ENCODE data around the gene CDCA4. TPM values are rescaled to one million over a fixed set of nuclear protein-coding genes. Genes with fewer than 3 reads are reported as not detected.

The CDCA4 gene
- total and polyA plus RNA-seq, 2 donors (not counting 3 experiments of a cell fraction or from before 2014, with no cell fraction given) = 29.9 to 44.5 TPM

GRCh38 chr14:104969741-104970230, 51.1 kb downstream of the CDCA4 start:
- H3K4me3 ChIP-seq (replicated peaks in 1 of 3; ENCODE audit: insufficient read depth in 1 of 3, low read depth in 1 of 3, low read length in 3 of 3) = peak overlapping the region; percentile 24 to 59 (median 41)
- no peaks in the 10 kb centered on the region for H3K9me3 ChIP-seq (replicated peaks; ENCODE audit: control insufficient read depth, insufficient read depth, low read length)
- H3K4me2 ChIP-seq (ENCODE audit: insufficient read depth, low read length) = peak overlapping the region; percentile 66
- peaks cover 38% of the 10 kb centered on the region for H3K79me2 ChIP-seq (ENCODE audit: control insufficient read depth, insufficient read depth, low read length)
- POLR2A ChIA-PET = interaction anchor here (1.4 kb wide), 1 partner anchor 12 kb away, joined by 3 read pairs; no protein-coding TSS in a partner anchor
- dilution Hi-C loops (cut with MboI; ENCODE audit: extremely low pct_ligation_motif_present, low sequenced_read_pairs) (no loop called here), intact Hi-C loops (cut with micrococcal nuclease) (loop anchor here (1.0 to 10.0 kb wide), 3 partner anchors 36 to 205 kb away; partner anchors contain the start of gene JAG2)
- no peak for DNase-seq (ENCODE audit: low read depth, low spot score)
- H4K20me1 ChIP-seq (replicated peaks; ENCODE audit: control insufficient read depth, extremely low read depth, insufficient read depth, low read length) = no peaks in the 10 kb centered on the region
- peak overlapping the region; percentile 89 for H3K27ac ChIP-seq (ENCODE audit: insufficient read depth, low read depth, low read length)
- no peaks in the 10 kb centered on the region for H3K36me3 ChIP-seq (ENCODE audit: control insufficient read depth in 2 of 2, extremely low read depth in 1 of 2, insufficient read depth in 2 of 2, low read length in 2 of 2)
- CTCF ChIA-PET = interaction anchor here (0.6 to 3.2 kb wide), 17 partner anchors 10 to 201 kb away, joined by 3 to 39 read pairs (median 3); partner anchors contain the start of gene CDCA4
- peak overlapping the region; percentile 32 for H3K9ac ChIP-seq (replicated peaks; ENCODE audit: extremely low read depth, insufficient read depth, low read length)
- no peaks in the 10 kb centered on the region for H3K27me3 ChIP-seq (ENCODE audit: control insufficient read depth in 2 of 2, insufficient read depth in 2 of 2, low read length in 2 of 2)
- BruUV-seq (replicated peaks) = no TSS peak
- H3K9me1 ChIP-seq (replicated peaks; ENCODE audit: control insufficient read depth, extremely low read depth, insufficient read depth, low read length) = no peaks in the 10 kb centered on the region
- peaks cover 79% of the 10 kb centered on the region for H3K4me1 ChIP-seq (ENCODE audit: control insufficient read depth, extremely low read depth, insufficient read depth, low read length)
- no peak overlapping the region for H2AFZ ChIP-seq (ENCODE audit: low read depth, low read length)
- no peak for FAIRE-seq
- TF ChIP-seq MAX (IDR thresholded peaks at IDR 0.05; ENCODE audit: insufficient read depth, insufficient read length) (no peak), GATA2 (IDR thresholded peaks at IDR 0.05; ENCODE audit: insufficient read depth, insufficient read length, low read depth, low read length) (no peak), POLR2A (IDR thresholded peaks at IDR 0.05; ENCODE audit: low read depth, low read length) (no peak), POLR2AphosphoS5 (IDR thresholded peaks at IDR 0.05; ENCODE audit: insufficient read depth, low read depth, low read length) (no peak), EZH2 (IDR thresholded peaks at IDR 0.05; ENCODE audit: borderline replicate concordance, low read depth, low read length, severe bottlenecking) (no peak), CTCF (IDR thresholded peaks at IDR 0.05; ENCODE audit: extremely low read depth in 1 of 2, insufficient read depth in 1 of 2, low read depth in 1 of 2, low read length in 2 of 2) (no peak), JUN (IDR thresholded peaks at IDR 0.05; ENCODE audit: borderline replicate concordance, insufficient read depth, insufficient read length, low read depth) (no peak), MYC (IDR thresholded peaks at IDR 0.05; ENCODE audit: low read depth, low read length) (no peak), FOS (IDR thresholded peaks at IDR 0.05; ENCODE audit: borderline replicate concordance, insufficient read depth, low read length) (no peak)
